AG04449 (cell line): ENCODE measurements around the gene RADIL.

Experiments
- CTCF ChIA-PET: fragments of 350-600 bp; formaldehyde crosslinking; extraction: SDS; loops from one replicate; lab custom pipeline; 2021; ENCODE audit warnings: antibody characterized with exemption; lab: Yijun Ruan, JAX
- POLR2A ChIA-PET: fragments of 400-600, 350-600 bp; formaldehyde crosslinking; extraction: SDS; loops from one replicate; lab custom pipeline; 2020; ENCODE audit warnings: antibody characterized with exemption, inconsistent platforms; lab: Yijun Ruan, JAX
- DNase-seq: peaks from one replicate; pipeline ENCODE4 v3.0.0-alpha.2; 2010; ENCODE audit warnings: low read depth, low spot score
- H3K4me3 ChIP-seq: 2 replicates; pipeline ENCODE4 v1.5.1; 2011; ENCODE audit warnings: low read depth, mild to moderate bottlenecking, control low read depth, low read length
- TF ChIP-seq, protein P1 (sequence below): IDR thresholded peaks from one replicate; pipeline ENCODE4 v1.5.1; 2011; ENCODE audit warnings: mild to moderate bottlenecking, moderate library complexity, low read length, control low read depth, inconsistent platforms; ENCODE audit not compliant: insufficient read depth; ENCODE audit errors: missing control alignments

The RADIL gene

GRCh38 chr7:4788627-4789189 is 94.8 kb downstream of the RADIL start:
- ChIA-PET CTCF (interaction anchor here (3.1 kb wide), 1 partner anchor 10 kb away, joined by 12 read pairs; no protein-coding TSS in a partner anchor), POLR2A (interaction anchor here (2.1 kb wide), 1 partner anchor 13 kb away, joined by 10 read pairs; the partner anchor contains the start of gene AP5Z1)
- TF ChIP-seq, protein P1, sequence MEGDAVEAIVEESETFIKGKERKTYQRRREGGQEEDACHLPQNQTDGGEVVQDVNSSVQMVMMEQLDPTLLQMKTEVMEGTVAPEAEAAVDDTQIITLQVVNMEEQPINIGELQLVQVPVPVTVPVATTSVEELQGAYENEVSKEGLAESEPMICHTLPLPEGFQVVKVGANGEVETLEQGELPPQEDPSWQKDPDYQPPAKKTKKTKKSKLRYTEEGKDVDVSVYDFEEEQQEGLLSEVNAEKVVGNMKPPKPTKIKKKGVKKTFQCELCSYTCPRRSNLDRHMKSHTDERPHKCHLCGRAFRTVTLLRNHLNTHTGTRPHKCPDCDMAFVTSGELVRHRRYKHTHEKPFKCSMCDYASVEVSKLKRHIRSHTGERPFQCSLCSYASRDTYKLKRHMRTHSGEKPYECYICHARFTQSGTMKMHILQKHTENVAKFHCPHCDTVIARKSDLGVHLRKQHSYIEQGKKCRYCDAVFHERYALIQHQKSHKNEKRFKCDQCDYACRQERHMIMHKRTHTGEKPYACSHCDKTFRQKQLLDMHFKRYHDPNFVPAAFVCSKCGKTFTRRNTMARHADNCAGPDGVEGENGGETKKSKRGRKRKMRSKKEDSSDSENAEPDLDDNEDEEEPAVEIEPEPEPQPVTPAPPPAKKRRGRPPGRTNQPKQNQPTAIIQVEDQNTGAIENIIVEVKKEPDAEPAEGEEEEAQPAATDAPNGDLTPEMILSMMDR, result no peak
- DNase-seq, result no peak
- no peak overlapping the region for H3K4me3 ChIP-seq

- POLR2A ChIA-PET, result interaction anchor here (2.1 kb wide), 1 partner anchor 12 kb away, joined by 10 read pairs; the partner anchor contains the start of gene AP5Z1
- CTCF ChIA-PET, result interaction anchor here (3.1 kb wide), 1 partner anchor 10 kb away, joined by 12 read pairs; no protein-coding TSS in a partner anchor
These were observed 95.4 kb downstream of the RADIL start for GRCh38 chr7:4787947-4788626.

GRCh38 chr7:4787541-4787940 is 96.0 kb downstream of the RADIL start:
- no peak for DNase-seq
- POLR2A ChIA-PET, result no interaction called here
- CTCF ChIA-PET, result interaction anchor here (1.0 to 3.1 kb wide), 2 partner anchors 9 to 11 kb away, joined by 3 to 12 read pairs; no protein-coding TSS in a partner anchor
- no peak overlapping the region for H3K4me3 ChIP-seq
- TF ChIP-seq, protein P1, result no peak

More at GRCh38 chr7:4787947-4788626, 95.4 kb downstream of the RADIL start:
- TF ChIP-seq, protein P1, result no peak
- H3K4me3 ChIP-seq, result no peak overlapping the region
- DNase-seq, result no peak

DNA sequence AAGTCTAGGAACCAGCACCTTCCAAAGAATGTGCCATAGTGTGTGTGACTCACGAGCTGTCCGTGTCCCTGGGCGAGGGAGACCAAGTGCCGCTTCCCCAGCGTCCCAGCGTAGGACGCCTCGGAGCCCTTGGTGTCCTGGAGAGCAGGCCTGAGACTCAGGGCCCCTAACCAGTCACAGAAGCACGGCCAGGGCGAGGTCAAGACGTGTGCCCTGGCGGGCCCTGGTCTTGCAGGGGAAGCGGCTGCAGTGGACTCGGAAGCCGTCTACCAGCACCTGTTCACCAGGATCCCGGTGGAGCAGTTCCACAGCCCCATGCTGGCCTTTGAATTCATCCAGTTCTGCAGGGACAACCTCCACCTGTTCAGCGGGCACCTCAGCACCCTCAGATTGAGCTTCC is 97.5 kb downstream of the RADIL start:
- H3K4me3 ChIP-seq, result no peak overlapping the region
- CTCF ChIA-PET, result interaction anchor here (0.7 kb wide), 1 partner anchor 772 kb away, joined by 3 read pairs; no protein-coding TSS in a partner anchor
- POLR2A ChIA-PET, result no interaction called here
- TF ChIP-seq, protein P1, result no peak
- no peak for DNase-seq

- ChIA-PET POLR2A (no interaction called here), CTCF (interaction anchor here (0.7 kb wide), 1 partner anchor 773 kb away, joined by 3 read pairs; no protein-coding TSS in a partner anchor)
- no peak overlapping the region for H3K4me3 ChIP-seq
- TF ChIP-seq, protein P1, result no peak
- no peak for DNase-seq
These were observed 98.1 kb downstream of the RADIL start for GRCh38 chr7:4785371-4785770.

GRCh38 chr7:4784799-4785198 is 98.7 kb downstream of the RADIL start:
- CTCF ChIA-PET, result interaction anchor here (1.6 to 4.5 kb wide), 2 partner anchors 8 to 14 kb away, joined by 4 to 23 read pairs; no protein-coding TSS in a partner anchor
- POLR2A ChIA-PET, result interaction anchor here (1.9 kb wide), 1 partner anchor 9 kb away, joined by 4 read pairs; the partner anchor contains the start of gene AP5Z1
- no peak overlapping the region for H3K4me3 ChIP-seq
- TF ChIP-seq, protein P1, result no peak
- DNase-seq, result no peak
